ENCODE results near the gene SEPTIN11. TPM values are rescaled to one million over a fixed set of nuclear protein-coding genes. Genes with fewer than 3 reads are reported as not detected.

SEPTIN11 gene
- total and polyA plus RNA-seq, 2 of the 4 experiments (the other 2 are of a cell fraction): 267 to 573 TPM

DNA sequence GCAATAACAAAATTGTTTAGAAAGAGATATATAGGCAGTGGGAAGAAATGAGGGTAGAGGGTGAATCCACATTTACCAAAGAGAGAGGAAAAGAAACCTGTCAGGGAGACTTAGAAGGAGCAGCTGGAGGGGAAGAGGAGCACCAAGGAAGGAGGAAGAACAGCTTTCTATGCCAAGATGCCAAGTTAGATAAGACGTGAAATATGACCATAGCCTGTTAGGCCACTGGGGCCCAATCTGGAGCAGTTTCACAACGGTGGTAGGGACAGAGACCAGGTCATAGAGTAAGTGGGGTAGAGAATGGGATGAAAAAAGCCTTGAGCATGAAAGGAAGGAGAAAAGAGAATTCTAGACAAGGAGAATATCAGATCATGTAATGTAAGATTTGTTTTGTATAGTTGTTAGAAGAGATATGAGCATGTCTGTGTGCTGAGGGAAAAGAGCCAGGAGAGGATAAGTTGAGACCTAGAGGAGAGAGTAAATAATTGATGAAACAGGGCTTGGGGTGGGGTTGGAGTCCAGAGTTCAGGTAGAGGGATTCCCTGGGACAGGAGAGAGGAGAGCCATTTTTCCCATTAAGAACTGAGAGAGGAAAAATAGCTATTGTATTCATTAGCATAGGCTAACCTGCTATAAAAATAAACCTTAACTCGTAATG is 47.2 kb upstream of the SEPTIN11 start:
- dilution Hi-C loops (cut with HindIII; ENCODE audit: low sequenced_read_pairs, unreplicated experiment): no loop called here
- Histone ChIP-seq H3K4ac (ENCODE audit: low read depth, low read length) (no peak overlapping the region), H3K9me1 (ENCODE audit: insufficient read depth, low read length) (no peaks in the 10 kb centered on the region), H3K14ac (replicated peaks; ENCODE audit: low read depth, low read length) (no peak overlapping the region), H3K56ac (ENCODE audit: extremely low read depth, insufficient read depth, low read length) (no peak overlapping the region), H2BK15ac (ENCODE audit: low read depth, low read length) (no peak overlapping the region), H3K79me1 (ENCODE audit: low read depth in 1 of 2, low read length in 2 of 2) (no peaks in the 10 kb centered on the region), H4K20me1 (ENCODE audit: insufficient read depth, low read length) (no peaks in the 10 kb centered on the region), H3K23ac (ENCODE audit: low read depth, low read length) (no peak overlapping the region; the same call in 1 of the 2 replicates), H2AFZ (replicated peaks; ENCODE audit: low read length, poor library complexity) (no peak overlapping the region), H2BK5ac (ENCODE audit: low read depth, low read length, poor library complexity, severe bottlenecking) (no peak overlapping the region), H4K5ac (ENCODE audit: low read depth, low read length) (no peak overlapping the region), H3K36me3 (ENCODE audit: control insufficient read depth, insufficient read depth, low read length) (no peaks in the 10 kb centered on the region), H4K91ac (ENCODE audit: insufficient read depth, low read depth, low read length) (no peak overlapping the region), H3K27me3 (ENCODE audit: control insufficient read depth, insufficient read depth, low read length) (peaks cover 19% of the 10 kb centered on the region), H3K4me2 (ENCODE audit: low read depth, low read length) (no peak overlapping the region), H3K4me1 (ENCODE audit: control insufficient read depth, insufficient read depth, low read length) (peaks cover 7% of the 10 kb centered on the region), H2BK20ac (ENCODE audit: low read depth, low read length) (no peak overlapping the region), H3K27ac (ENCODE audit: insufficient read depth, low read length) (no peak overlapping the region), H3K4me3 (ENCODE audit: insufficient read depth, low read depth, low read length) (no peak overlapping the region), H3K9ac (ENCODE audit: low read depth, low read length) (no peak overlapping the region), H2BK120ac (ENCODE audit: low read depth, low read length) (no peak overlapping the region), H2AK9ac (replicated peaks; ENCODE audit: low read depth, low read length, poor library complexity) (no peak overlapping the region), H3K18ac (ENCODE audit: low read depth, low read length) (no peak overlapping the region), H3K9me3 (ENCODE audit: control insufficient read depth, insufficient read depth, low read length) (no peaks in the 10 kb centered on the region; the same call in 1 of the 2 replicates), H4K8ac (ENCODE audit: low read depth in 2 of 2, low read length in 2 of 2) (no peak overlapping the region), H2AK5ac (ENCODE audit: low read depth, low read length) (no peak overlapping the region)
- DNase-seq (no peak), ATAC-seq (ENCODE audit: low read depth) (no peak)
- POLR2A ChIA-PET (ENCODE audit: unreplicated experiment): no interaction called here
- intact Hi-C loops (cut with micrococcal nuclease): no loop called here
- BruUV-seq (replicated peaks): no TSS peak
- 56% methylated on average over 2 of the region's 3 CpGs; no CpG with 5 or more reads in 1 of the 2 experiments for WGBS, 2 experiments (ENCODE audit: extremely low coverage in 2 of 2, insufficient read length in 1 of 2)
- TF ChIP-seq, protein P1, sequence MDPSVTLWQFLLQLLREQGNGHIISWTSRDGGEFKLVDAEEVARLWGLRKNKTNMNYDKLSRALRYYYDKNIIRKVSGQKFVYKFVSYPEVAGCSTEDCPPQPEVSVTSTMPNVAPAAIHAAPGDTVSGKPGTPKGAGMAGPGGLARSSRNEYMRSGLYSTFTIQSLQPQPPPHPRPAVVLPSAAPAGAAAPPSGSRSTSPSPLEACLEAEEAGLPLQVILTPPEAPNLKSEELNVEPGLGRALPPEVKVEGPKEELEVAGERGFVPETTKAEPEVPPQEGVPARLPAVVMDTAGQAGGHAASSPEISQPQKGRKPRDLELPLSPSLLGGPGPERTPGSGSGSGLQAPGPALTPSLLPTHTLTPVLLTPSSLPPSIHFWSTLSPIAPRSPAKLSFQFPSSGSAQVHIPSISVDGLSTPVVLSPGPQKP (IDR thresholded peaks at IDR 0.05; ENCODE audit: borderline replicate concordance, low read depth, low read length): no peak
- no peak for TF ChIP-seq MAZ (IDR thresholded peaks at IDR 0.05; ENCODE audit: borderline replicate concordance, low read depth, low read length)
- no peak for TF ChIP-seq BHLHE40 (IDR thresholded peaks at IDR 0.05; ENCODE audit: low read depth, low read length)
- no peak for TF ChIP-seq RFX5 (IDR thresholded peaks at IDR 0.05; ENCODE audit: low read depth, low read length)
- TF ChIP-seq RCOR1 (IDR thresholded peaks at IDR 0.05; ENCODE audit: insufficient replicate concordance, low read length): no peak
- no peak for TF ChIP-seq RAD21 (IDR thresholded peaks at IDR 0.05; ENCODE audit: low read length)
- TF ChIP-seq POLR2A (IDR thresholded peaks at IDR 0.05; ENCODE audit: low read depth, low read length): no peak
- no peak for TF ChIP-seq MAFK (IDR thresholded peaks at IDR 0.05; ENCODE audit: low read depth, low read length)
- no peak for TF ChIP-seq MXI1 (IDR thresholded peaks at IDR 0.05; ENCODE audit: borderline replicate concordance, low read depth, low read length)
- no peak for TF ChIP-seq CEBPB (IDR thresholded peaks at IDR 0.05; ENCODE audit: low read depth, low read length)
- TF ChIP-seq SMC3 (IDR thresholded peaks at IDR 0.05; ENCODE audit: low read depth, low read length): no peak
- no peak for TF ChIP-seq NFE2L2 (IDR thresholded peaks at IDR 0.05; ENCODE audit: low read depth, low read length)
- TF ChIP-seq FOS (IDR thresholded peaks at IDR 0.05; ENCODE audit: low read depth, low read length): no peak
- TF ChIP-seq, protein P2, sequence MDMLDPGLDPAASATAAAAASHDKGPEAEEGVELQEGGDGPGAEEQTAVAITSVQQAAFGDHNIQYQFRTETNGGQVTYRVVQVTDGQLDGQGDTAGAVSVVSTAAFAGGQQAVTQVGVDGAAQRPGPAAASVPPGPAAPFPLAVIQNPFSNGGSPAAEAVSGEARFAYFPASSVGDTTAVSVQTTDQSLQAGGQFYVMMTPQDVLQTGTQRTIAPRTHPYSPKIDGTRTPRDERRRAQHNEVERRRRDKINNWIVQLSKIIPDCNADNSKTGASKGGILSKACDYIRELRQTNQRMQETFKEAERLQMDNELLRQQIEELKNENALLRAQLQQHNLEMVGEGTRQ (IDR thresholded peaks at IDR 0.05; ENCODE audit: low read depth, low read length): no peak
- no peak for TF ChIP-seq CHD1 (IDR thresholded peaks at IDR 0.05; ENCODE audit: low read depth, low read length)
- TF ChIP-seq, protein P3, sequence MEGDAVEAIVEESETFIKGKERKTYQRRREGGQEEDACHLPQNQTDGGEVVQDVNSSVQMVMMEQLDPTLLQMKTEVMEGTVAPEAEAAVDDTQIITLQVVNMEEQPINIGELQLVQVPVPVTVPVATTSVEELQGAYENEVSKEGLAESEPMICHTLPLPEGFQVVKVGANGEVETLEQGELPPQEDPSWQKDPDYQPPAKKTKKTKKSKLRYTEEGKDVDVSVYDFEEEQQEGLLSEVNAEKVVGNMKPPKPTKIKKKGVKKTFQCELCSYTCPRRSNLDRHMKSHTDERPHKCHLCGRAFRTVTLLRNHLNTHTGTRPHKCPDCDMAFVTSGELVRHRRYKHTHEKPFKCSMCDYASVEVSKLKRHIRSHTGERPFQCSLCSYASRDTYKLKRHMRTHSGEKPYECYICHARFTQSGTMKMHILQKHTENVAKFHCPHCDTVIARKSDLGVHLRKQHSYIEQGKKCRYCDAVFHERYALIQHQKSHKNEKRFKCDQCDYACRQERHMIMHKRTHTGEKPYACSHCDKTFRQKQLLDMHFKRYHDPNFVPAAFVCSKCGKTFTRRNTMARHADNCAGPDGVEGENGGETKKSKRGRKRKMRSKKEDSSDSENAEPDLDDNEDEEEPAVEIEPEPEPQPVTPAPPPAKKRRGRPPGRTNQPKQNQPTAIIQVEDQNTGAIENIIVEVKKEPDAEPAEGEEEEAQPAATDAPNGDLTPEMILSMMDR (conservative IDR thresholded peaks at IDR 0.05; ENCODE audit: low read depth, low read length): no peak
- CTCF ChIA-PET: no interaction called here
- in situ Hi-C loops (cut with MboI; ENCODE audit: low sequenced_read_pairs): no loop called here

Measured in IMR-90 (cell line).